HT-29 (cell line): ENCODE data around the gene SFXN5. TPM values are rescaled to one million over a fixed set of nuclear protein-coding genes. Genes with fewer than 3 reads are reported as not detected.
A peak's percentile ranks its signal among the peaks of the same experiment; 100 is the strongest.
"Not testable (repeated sequence)": the region's sequence is repeated elsewhere in the genome, so short reads cannot be mapped to it uniquely, and the experiment has no call there.

Source experiments
- DNase-seq: peaks from one replicate; pipeline ENCODE4 v3.0.0-alpha.2; 2015; ENCODE audit warnings: low spot score
- total RNA-seq: library from RNA; depleted of rRNA; stranded (reverse); fragments of >200 nt; shearing (Covaris generic); gene quantifications from 2 replicates; pipeline ENCODE4 v1.2.3, GENCODE V29; 2014; rRNA removed

SFXN5 gene
- total RNA-seq, 1 experiment from 2014 or later = 49.4 TPM

GRCh38 chr2:72908741-72909140 is 162.8 kb downstream of the SFXN5 start:
- DNase-seq = no peak

- not testable (repeated sequence) for DNase-seq
Observed at GRCh38 chr2:72907369-72907768, 164.1 kb downstream of the SFXN5 start.

- DNase-seq = no peak
Observed at GRCh38 chr2:72901426-72901825, 170.1 kb downstream of the SFXN5 start.

GRCh38 chr2:72900191-72900825 is 171.2 kb downstream of the SFXN5 start:
- DNase-seq = no peak

GRCh38 chr2:72898585-72898906 is 173.0 kb downstream of the SFXN5 start:
- no peak for DNase-seq

- no peak for DNase-seq
Observed at GRCh38 chr2:72897785-72898584, 173.5 kb downstream of the SFXN5 start.

GRCh38 chr2:72896446-72896845 is 175.1 kb downstream of the SFXN5 start:
- no peak for DNase-seq

GRCh38 chr2:72895759-72896281 is 175.7 kb downstream of the SFXN5 start:
- peak; percentile 44 for DNase-seq

GRCh38 chr2:72895154-72895553 is 176.4 kb downstream of the SFXN5 start:
- no peak for DNase-seq

GRCh38 chr2:72894514-72894913 is 177.0 kb downstream of the SFXN5 start:
- DNase-seq = no peak

- peak; percentile 76 for DNase-seq
Observed at GRCh38 chr2:72893594-72894319, 177.8 kb downstream of the SFXN5 start.

- DNase-seq = peak; percentile 76
Observed at GRCh38 chr2:72892506-72893173, 178.9 kb downstream of the SFXN5 start.

Other genes starting within 250 kb of the SFXN5 start
- gene EXOC6B, start 245.7 kb downstream of the SFXN5 start, total RNA-seq = 0.89 and 6.3 TPM in 2 replicates
- gene SPR, start 184.3 kb downstream of the SFXN5 start, total RNA-seq = 77.8 and 86.8 TPM in 2 replicates
- gene EMX1, start 154.2 kb downstream of the SFXN5 start, total RNA-seq = 0.23 and 1.0 TPM in 2 replicates
- 13.9 and 14.6 TPM in 2 replicates for gene RAB11FIP5, start 41.2 kb upstream of the SFXN5 start, total RNA-seq
- not detected in 2 replicates for gene NOTO, start 130.9 kb upstream of the SFXN5 start, total RNA-seq
- 40.3 and 45.9 TPM in 2 replicates for gene SMYD5, start 142.5 kb upstream of the SFXN5 start, total RNA-seq
- gene PRADC1, start 161.5 kb upstream of the SFXN5 start, total RNA-seq = 24.1 and 29.7 TPM in 2 replicates
- gene CCT7, start 162.6 kb upstream of the SFXN5 start, total RNA-seq = 502 and 515 TPM in 2 replicates
- 18.0 and 26.8 TPM in 2 replicates for gene FBXO41, start 212.8 kb upstream of the SFXN5 start, total RNA-seq
- gene EGR4, start 221.8 kb upstream of the SFXN5 start, total RNA-seq = 0.37 and 2.2 TPM in 2 replicates